DMS 273 treated with DMSO at 0.1 percent for 48 hours (cell line): ENCODE data around the gene ARHGDIB.

Experiments used
- DNase-seq: peaks from one replicate; lab custom pipeline; 2025; lab: John Stamatoyannopoulos, UW

ARHGDIB gene

DNA sequence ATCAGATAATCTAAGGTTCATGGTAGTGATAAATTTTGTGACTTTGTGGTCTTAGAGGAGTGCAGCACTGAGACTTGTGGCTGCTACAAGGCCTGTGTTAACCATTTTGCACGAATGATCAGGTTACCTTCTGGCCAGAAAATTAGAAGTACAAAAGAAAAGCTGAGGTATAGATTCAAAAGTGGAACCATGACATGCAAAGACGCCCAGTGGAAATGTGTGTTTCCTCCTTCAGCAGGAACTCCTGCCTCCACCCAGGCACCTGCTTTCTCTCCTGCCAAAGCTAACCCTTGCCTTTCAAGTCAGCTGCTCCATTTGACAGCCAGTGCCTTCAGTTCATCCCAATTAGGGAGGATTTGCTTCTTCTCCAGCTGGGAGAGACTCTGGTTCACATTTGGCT is 21.6 kb upstream of the ARHGDIB start:
- no peak for DNase-seq

- no peak for DNase-seq
Measured at GRCh38 chr12:14982562-14982961, 21.2 kb upstream of the ARHGDIB start.

- DNase-seq: no peak
Measured at GRCh38 chr12:14981049-14981448, 19.6 kb upstream of the ARHGDIB start.

DNA sequence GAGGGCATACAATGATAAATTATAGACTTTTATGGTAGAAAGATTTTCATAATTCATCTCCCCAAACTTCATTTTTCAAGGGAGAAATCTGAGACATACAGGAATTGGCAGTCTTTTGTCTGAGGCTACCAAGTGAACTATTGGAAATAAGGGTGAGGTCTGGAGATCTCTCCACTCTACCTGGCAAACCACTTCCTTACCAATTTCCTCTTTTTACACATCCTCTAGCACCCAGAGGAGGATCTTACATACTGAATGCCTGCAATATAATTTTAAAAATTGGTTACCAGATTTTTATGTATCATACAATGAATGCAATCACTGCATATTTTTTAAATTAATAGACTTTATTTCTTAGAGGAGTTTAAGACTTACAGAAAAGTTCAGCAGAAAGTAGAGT is 18.1 kb upstream of the ARHGDIB start:
- no peak for DNase-seq

DNA sequence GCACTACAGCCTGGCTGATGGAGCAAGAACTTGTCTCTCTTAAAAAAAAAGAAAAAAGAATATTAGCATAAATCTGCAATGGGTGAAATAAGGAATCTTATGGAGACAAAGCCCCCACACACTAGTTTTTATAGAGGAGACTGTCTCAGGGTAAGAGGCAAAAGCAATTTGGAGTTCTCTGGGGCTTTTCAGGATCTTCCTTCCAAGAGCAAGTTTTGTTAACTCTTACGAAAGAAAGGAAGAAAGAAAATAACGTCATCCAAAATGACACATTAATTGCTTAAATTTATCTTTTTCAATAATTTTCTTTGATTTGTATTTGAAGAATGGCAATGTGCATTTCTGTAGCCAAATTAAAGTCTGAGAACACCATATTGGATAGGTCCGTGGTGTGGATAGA is 15.3 kb upstream of the ARHGDIB start:
- no peak for DNase-seq

- DNase-seq: no peak
Measured at GRCh38 chr12:14975457-14975856, 14.1 kb upstream of the ARHGDIB start.

- no peak for DNase-seq
Measured at GRCh38 chr12:14974633-14975032, 13.2 kb upstream of the ARHGDIB start.

DNA sequence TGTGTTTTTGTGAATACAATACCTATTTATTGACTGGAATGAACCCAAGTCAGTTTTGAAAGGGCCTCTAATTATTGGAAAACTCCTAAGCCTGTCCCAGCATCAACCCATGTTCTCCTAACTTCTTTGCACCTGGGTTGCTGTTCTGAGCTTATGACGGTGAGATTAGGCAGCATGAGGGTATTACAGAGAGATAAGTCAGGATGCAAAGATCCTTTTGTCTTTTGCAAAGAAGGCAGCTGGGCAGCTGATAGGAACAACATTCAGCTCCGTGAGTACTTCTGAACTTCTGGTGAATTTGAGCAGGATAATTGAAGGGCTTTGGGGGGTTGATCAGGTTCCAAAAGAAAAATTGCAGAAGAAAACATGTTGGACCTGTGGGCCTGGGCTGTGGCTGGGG is 11.4 kb upstream of the ARHGDIB start, which contains the start of gene PDE6H:
Gene PDE6H, plus strand, starts transcription at position 227 of the 400 bp plus-strand sequence. CDS start 4,971 bp downstream, outside the sequence.
- DNase-seq: no peak

- no peak for DNase-seq
Measured at GRCh38 chr12:14970473-14970872, 9.1 kb upstream of the ARHGDIB start.

DNA sequence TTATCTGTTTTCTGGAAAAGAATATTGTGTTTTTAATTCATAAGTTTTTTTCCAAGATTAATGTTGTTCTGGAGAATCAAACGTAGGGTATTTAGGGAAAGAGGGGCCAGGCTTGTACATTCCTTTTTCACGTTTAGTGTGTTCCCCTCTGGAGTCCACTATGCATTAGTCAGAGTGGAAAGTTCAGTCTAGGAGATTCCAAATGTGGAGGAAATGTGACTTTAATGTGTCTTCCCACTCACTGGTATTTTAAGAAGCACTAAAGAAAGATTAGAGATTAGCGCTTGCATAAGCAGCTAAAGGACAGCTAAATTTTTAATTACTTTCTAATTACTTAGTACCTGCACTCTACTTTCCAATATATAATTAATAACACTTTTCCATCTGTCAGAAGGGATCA is 7.1 kb upstream of the ARHGDIB start:
- no peak for DNase-seq

DNA sequence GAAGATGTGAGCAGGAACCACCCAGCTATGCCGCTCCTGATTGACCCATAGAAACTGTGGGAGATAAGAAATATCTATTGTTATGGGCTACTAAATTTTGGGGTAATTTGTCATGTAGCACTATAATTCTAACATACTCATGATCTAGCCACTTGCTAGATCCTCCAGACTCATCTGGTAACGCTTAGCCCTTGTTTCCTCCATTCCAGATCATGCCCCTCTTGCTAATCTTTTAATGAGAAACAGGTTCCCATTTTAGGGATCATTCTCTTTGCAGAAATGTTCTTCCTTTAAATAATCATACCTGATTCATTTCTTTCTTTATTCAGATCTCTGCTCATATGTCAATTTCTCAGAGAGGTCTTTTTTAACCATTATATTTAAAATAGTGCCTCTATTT is 3.8 kb upstream of the ARHGDIB start:
- DNase-seq: no peak

DNA sequence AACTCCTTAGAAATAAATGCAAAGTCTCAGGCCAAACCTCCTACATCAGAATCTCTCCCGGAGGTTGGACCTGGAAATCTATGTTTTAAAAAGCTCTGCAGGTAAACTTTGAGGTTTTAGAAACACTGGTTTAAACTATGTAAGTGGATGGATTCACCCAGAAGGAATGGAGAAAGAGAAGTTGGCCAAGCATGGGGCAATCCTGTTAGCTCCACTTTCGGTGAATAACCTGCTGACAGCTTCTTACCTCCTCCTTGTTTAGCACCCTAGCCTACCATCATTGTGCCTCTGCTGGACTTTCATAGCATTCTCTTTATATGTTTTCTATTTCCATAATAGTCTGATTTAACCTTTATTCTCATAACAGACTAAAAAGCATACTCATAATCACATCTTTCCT is 3.0 kb upstream of the ARHGDIB start:
- DNase-seq: no peak

DNA sequence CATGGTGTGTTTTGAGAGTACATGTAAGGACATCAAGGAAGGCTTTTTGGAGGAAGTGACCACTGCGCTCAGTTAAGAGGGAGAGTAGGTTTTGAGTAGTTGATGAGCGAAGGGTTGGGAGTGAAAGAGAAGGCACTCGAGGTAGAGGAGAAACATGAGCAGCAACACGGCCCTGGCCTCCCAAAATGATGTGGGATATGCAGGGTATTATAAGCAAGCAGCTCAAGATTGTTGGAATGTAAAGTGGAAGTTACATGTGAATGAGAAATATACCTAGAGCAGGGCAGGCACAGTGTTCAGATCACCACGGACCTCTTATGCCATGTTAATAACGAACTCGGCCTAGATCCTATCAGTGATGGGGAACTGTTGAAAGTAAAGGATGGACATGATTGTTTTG is 2.1 kb upstream of the ARHGDIB start:
- DNase-seq: no peak

DNA sequence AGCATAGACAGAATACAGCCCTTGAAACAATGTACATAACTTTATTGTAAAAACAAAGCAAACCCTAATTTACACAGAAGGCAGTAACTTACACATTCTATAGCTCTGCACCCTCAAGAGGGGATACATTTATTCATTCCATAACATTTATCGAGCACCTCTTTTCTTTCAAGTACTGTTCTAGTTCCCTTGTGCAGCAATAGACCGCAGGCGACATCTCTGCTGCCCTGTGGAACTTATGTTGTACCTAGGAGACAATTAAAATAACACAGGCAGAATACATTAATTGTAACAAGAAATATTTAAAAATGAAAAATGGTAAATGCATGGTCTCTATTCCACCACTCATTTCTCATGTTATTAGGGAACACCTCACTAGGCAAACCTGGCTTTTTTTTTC is 1.4 kb upstream of the ARHGDIB start:
- DNase-seq: no peak

DNA sequence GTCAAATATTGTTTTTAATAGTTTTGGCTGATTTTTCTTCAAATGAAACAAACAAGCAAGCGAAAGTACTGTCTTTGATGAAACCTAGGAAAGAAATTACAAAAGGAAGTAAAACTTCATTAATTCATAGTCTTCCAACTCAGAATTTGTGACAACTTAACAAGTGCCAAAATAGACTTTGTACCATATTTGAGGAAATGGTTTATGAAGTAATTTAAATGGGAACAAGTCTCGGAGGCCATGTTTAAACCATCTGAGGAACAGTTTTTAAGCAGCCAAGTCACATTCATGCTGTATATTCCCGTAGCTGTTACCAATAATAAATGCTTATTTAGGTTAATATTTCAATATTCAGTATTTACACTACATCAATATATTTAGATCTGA is 745 bp upstream of the ARHGDIB start:
- no peak for DNase-seq

DNA sequence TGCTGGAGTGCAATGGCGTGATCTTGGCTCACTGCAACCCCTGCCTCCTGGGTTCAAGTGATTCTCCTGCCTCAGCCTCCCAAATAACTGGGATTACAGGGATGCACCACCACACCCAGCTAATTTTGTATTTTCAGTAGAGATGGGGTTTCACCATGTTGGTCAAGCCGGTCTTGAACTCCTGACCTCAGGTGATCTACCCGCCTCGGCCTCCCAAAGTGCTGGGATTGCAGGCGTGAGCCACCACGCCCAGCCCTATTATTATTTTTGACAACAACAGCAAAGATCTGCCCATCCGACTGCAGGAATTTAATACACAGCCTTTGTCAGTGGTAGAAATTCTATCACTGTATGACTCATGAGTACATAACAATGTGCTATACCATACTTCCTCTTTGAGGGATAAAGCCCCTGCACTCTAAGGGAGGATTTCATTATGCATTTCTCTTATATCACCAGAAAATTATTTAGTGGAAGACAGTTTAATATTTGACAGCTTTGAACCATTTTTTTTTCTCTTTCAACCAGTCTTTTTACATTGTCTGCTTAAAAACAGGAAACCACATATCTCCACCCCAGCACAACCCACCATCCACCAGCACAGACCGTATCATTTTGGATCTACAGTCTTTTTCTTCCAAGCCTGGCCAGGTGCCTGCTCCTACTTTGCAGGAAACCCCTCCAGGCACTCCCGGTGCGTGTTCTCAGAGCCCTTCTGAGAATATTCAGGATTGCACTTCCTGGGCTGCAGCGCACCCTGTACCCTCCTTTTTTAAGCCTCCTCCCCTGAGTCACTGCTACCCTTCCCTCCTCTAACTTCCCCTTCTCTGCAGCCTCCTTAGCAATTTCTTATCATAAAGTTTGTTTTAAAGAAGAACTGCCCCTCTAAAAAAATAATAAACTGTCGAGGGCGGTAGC is 594 bp downstream of the ARHGDIB start:
- DNase-seq: no peak

DNA sequence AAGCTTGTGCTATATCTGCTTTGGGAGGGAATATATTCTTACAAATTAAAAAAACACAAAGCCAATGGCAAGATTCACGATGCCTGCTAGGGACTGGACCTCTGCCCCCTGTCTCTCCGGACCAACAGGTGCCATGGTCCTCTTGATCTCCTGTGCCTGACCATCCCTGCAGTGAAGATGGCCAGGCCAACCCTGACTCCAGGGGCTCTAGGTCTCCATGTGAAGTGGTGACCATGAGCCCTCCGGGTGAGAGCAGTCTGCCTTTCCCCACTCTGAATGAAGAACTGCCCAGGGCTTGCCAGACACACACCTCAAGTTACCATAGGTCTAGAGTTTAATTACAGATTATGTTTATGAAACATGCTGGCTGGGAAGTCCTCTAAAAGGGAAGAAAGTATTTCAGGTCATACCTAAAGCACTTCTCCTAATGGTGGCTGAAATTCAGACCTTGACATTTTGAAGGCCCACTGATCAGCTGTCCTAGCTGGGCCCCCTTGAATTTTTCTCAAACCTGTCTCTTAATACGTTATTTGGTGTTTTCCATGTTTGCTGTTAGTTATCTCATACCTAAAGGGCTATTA is 1.4 kb downstream of the ARHGDIB start:
- DNase-seq: no peak

DNA sequence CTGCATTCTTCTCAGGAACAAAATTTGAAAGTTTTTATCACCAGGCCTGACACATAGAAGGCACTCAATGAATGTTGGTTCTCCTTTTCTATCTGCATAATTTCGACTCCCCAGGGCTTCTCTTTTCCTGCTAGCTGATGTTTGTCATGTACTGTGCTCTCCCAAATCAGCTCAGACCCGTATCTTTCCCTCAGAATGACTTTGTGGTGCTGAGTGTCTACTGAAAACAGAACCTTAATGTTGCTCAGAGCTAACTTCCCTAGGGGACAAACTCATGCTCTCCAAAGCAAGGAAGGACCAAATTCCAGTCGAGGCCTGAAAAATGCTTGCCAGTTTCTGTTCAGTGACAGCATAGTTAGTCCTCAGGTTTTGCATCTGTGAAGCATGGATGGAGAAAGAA is 1.9 kb downstream of the ARHGDIB start:
- DNase-seq: no peak

GRCh38 chr12:14959126-14959440 is 2.3 kb downstream of the ARHGDIB start:
- DNase-seq: no peak

- no peak for DNase-seq
Measured at GRCh38 chr12:14958361-14959125, 2.9 kb downstream of the ARHGDIB start.

DNA sequence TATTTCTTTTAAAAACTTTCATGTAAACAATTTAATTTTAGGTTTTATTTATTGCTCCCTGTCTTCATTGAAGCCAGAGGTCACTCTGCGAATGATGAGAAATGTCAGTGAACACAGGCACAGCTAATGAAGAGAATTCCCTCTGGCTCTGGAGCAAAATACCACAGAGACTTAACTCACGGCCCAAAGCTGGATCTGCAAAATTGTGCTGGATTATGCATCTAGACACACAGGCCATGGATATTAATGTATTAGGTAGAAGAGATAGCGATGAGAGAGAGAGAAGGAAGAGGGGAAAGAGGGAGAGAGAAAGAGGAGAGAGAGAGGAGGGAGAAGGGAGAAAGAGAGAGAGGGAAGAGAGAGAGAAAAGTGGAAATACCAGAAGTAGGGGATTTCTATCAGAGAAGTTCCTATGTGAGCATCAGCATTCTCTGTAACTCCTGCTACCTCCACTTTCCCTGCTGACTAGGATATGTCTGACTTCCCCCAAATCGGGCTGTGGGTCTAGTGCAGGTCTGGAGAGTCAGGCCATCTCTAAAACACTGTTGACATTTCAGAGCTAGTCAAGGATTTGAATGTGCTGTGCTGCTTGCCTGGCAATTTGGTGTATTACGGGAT is 3.7 kb downstream of the ARHGDIB start:
- no peak for DNase-seq

- DNase-seq: no peak
Measured at GRCh38 chr12:14956905-14957304, 4.5 kb downstream of the ARHGDIB start.
